GM18498 (cell line): ENCODE results near the gene DOCK11.

Experiments used
- ATAC-seq: cut with Tn5 transposase; IDR thresholded peaks from one replicate; pipeline ENCODE4 v1.9.1; 2021; ENCODE audit warnings: mild to moderate bottlenecking, moderate library complexity; ENCODE audit not compliant: unreplicated experiment

The DOCK11 gene

GRCh38 chrX:118621081-118621759, 125.6 kb downstream of the DOCK11 start:
- ATAC-seq: no peak

- no peak for ATAC-seq
These were observed 127.4 kb downstream of the DOCK11 start for GRCh38 chrX:118623062-118623461.

- ATAC-seq: no peak
These were observed 130.7 kb downstream of the DOCK11 start for GRCh38 chrX:118626346-118626745.

- no peak for ATAC-seq
These were observed 131.6 kb downstream of the DOCK11 start for GRCh38 chrX:118627084-118627758.

GRCh38 chrX:118630848-118631247, 135.2 kb downstream of the DOCK11 start:
- ATAC-seq: no peak

GRCh38 chrX:118631586-118631985, 136.0 kb downstream of the DOCK11 start:
- ATAC-seq: no peak

- peak; percentile 57 for ATAC-seq
These were observed 137.2 kb downstream of the DOCK11 start for GRCh38 chrX:118632862-118633261.

GRCh38 chrX:118633530-118633929, 137.9 kb downstream of the DOCK11 start:
- ATAC-seq: no peak

GRCh38 chrX:118634336-118634735, 138.7 kb downstream of the DOCK11 start:
- no peak for ATAC-seq

- ATAC-seq: no peak
These were observed 142.4 kb downstream of the DOCK11 start for GRCh38 chrX:118637997-118638396.

GRCh38 chrX:118644378-118644777, 148.8 kb downstream of the DOCK11 start:
- no peak for ATAC-seq

- ATAC-seq: no peak
These were observed 157.1 kb downstream of the DOCK11 start for GRCh38 chrX:118652717-118653116.

GRCh38 chrX:118654331-118654730, 158.7 kb downstream of the DOCK11 start:
- no peak for ATAC-seq

GRCh38 chrX:118655561-118656246, 160.1 kb downstream of the DOCK11 start:
- no peak for ATAC-seq

- ATAC-seq: no peak
These were observed 161.8 kb downstream of the DOCK11 start for GRCh38 chrX:118657413-118657812.

GRCh38 chrX:118660085-118660484, 164.5 kb downstream of the DOCK11 start:
- no peak for ATAC-seq

- no peak for ATAC-seq
These were observed 169.6 kb downstream of the DOCK11 start for GRCh38 chrX:118665204-118665603.

- no peak for ATAC-seq
These were observed 170.9 kb downstream of the DOCK11 start for GRCh38 chrX:118666521-118666920.

- no peak for ATAC-seq
These were observed 173.8 kb downstream of the DOCK11 start for GRCh38 chrX:118669435-118669834.

- no peak for ATAC-seq
These were observed 179.8 kb downstream of the DOCK11 start for GRCh38 chrX:118675326-118675965.

- ATAC-seq: no peak
These were observed 180.3 kb downstream of the DOCK11 start for GRCh38 chrX:118675966-118676349.

GRCh38 chrX:118677318-118677717, 181.7 kb downstream of the DOCK11 start:
- ATAC-seq: no peak
